Measurements from ENCODE around the gene NOP53.
"Not testable (repeated sequence)": the region's sequence is repeated elsewhere in the genome, so short reads cannot be mapped to it uniquely, and the experiment has no call there.

The NOP53 gene

GRCh38 chr19:47777245-47778048, 32.1 kb downstream of the NOP53 start:
- not testable (repeated sequence) for DNase-seq (ENCODE audit: low spot score)

GRCh38 chr19:47778049-47778953, 33.0 kb downstream of the NOP53 start, which contains the start of gene SELENOW:
Gene SELENOW, plus strand, starts transcription at chr19:47778703. Its CDS starts 83 bp downstream, at chr19:47778786.
- peak; percentile 80 for DNase-seq (ENCODE audit: low spot score)

GRCh38 chr19:47778954-47779351, 33.6 kb downstream of the NOP53 start:
- peak; percentile 57 for DNase-seq (ENCODE audit: low spot score)

- peak; percentile 75 for DNase-seq (ENCODE audit: low spot score)
These were observed 34.3 kb downstream of the NOP53 start for GRCh38 chr19:47779524-47780214.

GRCh38 chr19:47780215-47780551, 34.8 kb downstream of the NOP53 start:
- DNase-seq (ENCODE audit: low spot score): no peak

GRCh38 chr19:47781590-47782262, 36.4 kb downstream of the NOP53 start:
- peak; percentile 81 for DNase-seq (ENCODE audit: low spot score)

- no peak for DNase-seq (ENCODE audit: low spot score)
These were observed 41.2 kb downstream of the NOP53 start for GRCh38 chr19:47786566-47786965.

- not testable (repeated sequence) for DNase-seq (ENCODE audit: low spot score)
These were observed 42.0 kb downstream of the NOP53 start for GRCh38 chr19:47787307-47787706.

- not testable (repeated sequence) for DNase-seq (ENCODE audit: low spot score)
These were observed 44.5 kb downstream of the NOP53 start for GRCh38 chr19:47789811-47790210.

- DNase-seq (ENCODE audit: low spot score): peak; percentile 73
These were observed 45.1 kb downstream of the NOP53 start for GRCh38 chr19:47790398-47790814.

GRCh38 chr19:47792616-47793015, 47.3 kb downstream of the NOP53 start:
- no peak for DNase-seq (ENCODE audit: low spot score)

GRCh38 chr19:47794526-47794925, 49.2 kb downstream of the NOP53 start:
- DNase-seq (ENCODE audit: low spot score): no peak

GRCh38 chr19:47796785-47797184, 51.4 kb downstream of the NOP53 start:
- DNase-seq (ENCODE audit: low spot score): no peak

GRCh38 chr19:47797996-47798903, 52.9 kb downstream of the NOP53 start:
- no peak for DNase-seq (ENCODE audit: low spot score)

GRCh38 chr19:47798904-47799266, 53.5 kb downstream of the NOP53 start:
- DNase-seq (ENCODE audit: low spot score): no peak

GRCh38 chr19:47801270-47801669, 55.9 kb downstream of the NOP53 start:
- no peak for DNase-seq (ENCODE audit: low spot score)

- no peak for DNase-seq (ENCODE audit: low spot score)
These were observed 57.2 kb downstream of the NOP53 start for GRCh38 chr19:47802521-47803043.

GRCh38 chr19:47803148-47803547, 57.8 kb downstream of the NOP53 start:
- not testable (repeated sequence) for DNase-seq (ENCODE audit: low spot score)

GRCh38 chr19:47803671-47804070, 58.3 kb downstream of the NOP53 start:
- DNase-seq (ENCODE audit: low spot score): not testable (repeated sequence)

- DNase-seq (ENCODE audit: low spot score): not testable (repeated sequence)
These were observed 59.1 kb downstream of the NOP53 start, which contains the start of gene TPRX1 for GRCh38 chr19:47804451-47804850. Gene TPRX1, minus strand, starts transcription at chr19:47804551. Its CDS starts 12 bp downstream, at chr19:47804539.
